Skeletal muscle cell (primary cell): ENCODE data around the gene ZNF414.

Experiments used
- DNase-seq: peaks from one replicate; pipeline ENCODE4 v3.0.0-alpha.2; 2010; ENCODE audit warnings: low read depth
- H3K4me3 ChIP-seq: 2 replicates; pipeline ENCODE4 v1.5.1; 2011; ENCODE audit warnings: low read depth, mild to moderate bottlenecking, control low read depth, low read length, moderate library complexity

ZNF414 gene

DNA sequence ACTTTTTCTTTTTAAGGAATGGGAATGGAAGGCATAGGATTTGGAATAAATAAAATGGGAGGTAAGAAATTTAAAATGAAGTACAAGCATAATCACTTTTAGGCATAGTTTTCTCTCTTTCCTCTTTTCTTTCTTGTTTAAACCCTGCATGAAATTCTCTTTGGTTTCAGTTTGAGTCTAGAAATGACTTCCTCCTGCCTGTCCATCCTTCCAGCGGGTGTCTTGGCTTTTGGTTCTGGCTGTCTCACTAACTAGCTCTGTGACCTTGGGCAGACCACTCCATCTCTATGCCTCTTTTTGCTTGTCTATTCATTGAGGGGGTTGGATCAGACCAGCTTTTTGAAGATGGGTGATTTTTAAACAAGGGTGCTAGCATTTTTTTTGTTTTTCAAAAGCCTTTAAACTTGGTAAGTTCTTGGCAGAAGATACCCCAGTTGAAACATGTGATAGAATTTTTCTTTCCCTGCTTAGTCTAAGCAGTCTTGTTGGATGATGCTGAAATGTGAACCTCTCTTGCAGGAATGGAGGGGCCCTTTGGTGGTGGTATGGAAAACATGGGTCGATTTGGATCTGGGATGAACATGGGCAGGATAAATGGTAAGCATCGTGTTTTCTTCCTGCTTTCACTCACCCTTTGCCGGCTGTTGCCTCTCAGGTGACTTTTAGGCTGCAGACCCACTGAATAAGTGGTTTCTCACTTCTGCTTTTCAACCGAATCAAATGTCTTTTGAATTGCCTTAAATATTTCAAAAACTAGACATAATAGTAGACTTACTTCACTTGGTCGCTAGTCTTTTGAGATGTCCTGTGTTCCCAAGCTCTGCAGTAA lies 40.1 kb downstream of the ZNF414 start:
- DNase-seq: no peak
- H3K4me3 ChIP-seq: no peak overlapping the region

DNA sequence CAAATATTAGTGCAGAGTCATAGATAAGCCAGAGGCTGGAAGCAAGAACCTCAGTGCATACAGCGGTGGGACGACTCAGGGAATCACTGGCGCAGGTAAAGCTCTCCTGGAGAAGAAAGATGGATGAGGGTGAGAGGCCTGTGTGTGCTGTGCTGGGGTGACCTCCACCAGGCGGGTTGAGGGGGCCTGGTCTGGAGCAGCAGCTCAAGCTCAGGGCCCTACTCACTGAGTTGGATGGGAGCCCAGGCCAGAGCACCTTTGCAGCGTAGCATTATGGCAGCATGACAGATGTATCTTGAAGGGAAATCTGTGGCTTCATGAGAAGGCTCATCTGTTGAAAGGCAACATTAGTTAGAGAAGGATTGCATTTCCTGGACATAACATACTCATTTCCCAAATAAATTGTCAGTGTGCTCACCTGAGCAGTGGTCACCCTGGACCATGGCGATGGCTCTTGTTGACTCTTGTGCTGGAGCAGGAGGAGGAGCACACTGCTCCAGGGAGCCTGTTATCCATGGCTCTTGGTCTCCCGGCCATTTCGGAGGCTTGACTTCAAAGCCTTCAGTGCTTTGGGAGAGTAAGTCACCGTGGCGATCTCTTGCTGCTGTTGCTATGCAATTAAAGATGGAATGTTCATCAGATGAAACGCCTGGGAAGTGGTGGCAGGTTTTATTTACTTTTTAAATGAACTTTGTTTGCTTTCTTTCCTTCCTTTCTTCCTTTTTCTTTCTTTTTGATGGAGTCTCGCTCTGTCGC lies 44.2 kb downstream of the ZNF414 start:
- H3K4me3 ChIP-seq: no peak overlapping the region
- DNase-seq: no peak

- no peak overlapping the region for H3K4me3 ChIP-seq
- peak; percentile 17 for DNase-seq
Observed at GRCh38 chr19:8468761-8469373, 45.1 kb downstream of the ZNF414 start.

- DNase-seq: no peak
- no peak overlapping the region for H3K4me3 ChIP-seq
Observed at GRCh38 chr19:8468124-8468523, 45.8 kb downstream of the ZNF414 start.

- no peak overlapping the region for H3K4me3 ChIP-seq
Observed at GRCh38 chr19:8466018-8466417, 47.9 kb downstream of the ZNF414 start.

GRCh38 chr19:8463365-8463764 lies 50.6 kb downstream of the ZNF414 start:
- H3K4me3 ChIP-seq: no peak overlapping the region
- no peak for DNase-seq

More at GRCh38 chr19:8466018-8466417, 47.9 kb downstream of the ZNF414 start:
- no peak for DNase-seq

- H3K4me3 ChIP-seq: no peak overlapping the region
- DNase-seq: no peak
Observed at GRCh38 chr19:8462571-8462970, 51.4 kb downstream of the ZNF414 start.

DNA sequence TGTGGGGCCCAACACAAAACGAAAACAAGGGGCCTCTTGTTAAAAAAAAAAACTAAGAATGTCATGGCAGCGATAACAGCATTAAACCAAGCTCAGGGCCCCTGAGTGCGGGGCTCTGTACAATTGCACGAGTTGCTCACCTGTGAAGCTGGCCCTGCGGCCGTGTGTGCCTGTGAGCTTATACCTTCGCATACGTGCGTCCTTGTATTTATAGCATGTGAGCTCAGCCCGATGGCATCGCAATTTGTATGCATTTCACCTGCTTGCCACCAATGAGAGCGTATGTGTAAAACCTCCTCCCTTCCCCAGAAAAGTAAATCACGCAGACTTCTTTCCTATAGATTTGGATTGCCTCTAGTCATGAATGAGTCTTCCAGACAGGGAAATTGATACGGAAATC lies 52.1 kb downstream of the ZNF414 start:
- no peak overlapping the region for H3K4me3 ChIP-seq
- no peak for DNase-seq

DNA sequence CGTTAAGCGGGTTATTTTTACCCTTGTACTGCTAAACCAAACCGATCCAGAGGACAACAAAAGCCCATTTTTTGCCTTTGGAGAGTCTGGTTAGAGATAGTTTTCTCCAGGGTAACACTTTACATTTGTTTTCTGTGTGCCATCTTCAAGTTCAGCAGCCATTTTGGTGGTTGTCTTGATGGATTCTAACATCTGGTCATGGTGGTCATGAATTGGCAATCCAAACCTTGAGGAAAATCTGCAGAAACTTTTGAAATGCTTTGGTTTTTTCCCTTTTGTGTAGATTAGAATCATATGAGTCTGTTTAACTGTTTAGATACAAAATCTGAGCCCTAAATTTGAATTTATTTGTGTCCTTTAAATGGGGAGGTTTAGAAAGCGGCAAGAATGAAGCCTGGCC lies 52.6 kb downstream of the ZNF414 start:
- no peak overlapping the region for H3K4me3 ChIP-seq
- no peak for DNase-seq

GRCh38 chr19:8460516-8461298 lies 53.3 kb downstream of the ZNF414 start:
- H3K4me3 ChIP-seq: no peak overlapping the region
- no peak for DNase-seq
